Measurements from ENCODE around the gene SEZ6L2. TPM values are rescaled to one million over a fixed set of nuclear protein-coding genes. Genes with fewer than 3 reads are reported as not detected.

Gene SEZ6L2
- total RNA-seq, 1 donor from 2014 or later = 0.21 TPM

- H3K4me1 ChIP-seq = peaks cover 4 to 25% of the 10 kb centered on the region in 2 donors
- no peaks in the 10 kb centered on the region for H3K9me3 ChIP-seq
- H3K36me3 ChIP-seq = peaks cover 12 to 25% of the 10 kb centered on the region in 2 donors
- peak within 1 kb of the TSS; percentile 72 to 99 for H3K4me3 ChIP-seq
- H3K27me3 ChIP-seq = no peaks in the 10 kb centered on the region
- peak within 1 kb of the TSS; percentile 85 to 93 for H3K27ac ChIP-seq
- peak; percentile 57 to 66 (median 59) for TF ChIP-seq CTCF (IDR thresholded peaks at IDR 0.05)
- intact Hi-C loops (cut with DNase I) = loop anchor here (1.0 to 5.0 kb wide), 7 partner anchors 37 to 158 kb away; partner anchors contain the start of genes ASPHD1, KCTD13, KIF22 and MVP
- peak; percentile 79 to 97 for DNase-seq (ENCODE audit: low spot score in 2 of 2)
Observed at GRCh38 chr16:29862884-29863668, 36.3 kb downstream of the SEZ6L2 start, which contains the start of gene CDIPT. Gene CDIPT (minus strand): TSS chr16:29863226. CDS start chr16:29862857, 369 bp downstream.

GRCh38 chr16:29862383-29862883 is 36.9 kb downstream of the SEZ6L2 start:
- H3K36me3 ChIP-seq = peaks cover 12 to 25% of the 10 kb centered on the region in 2 donors
- intact Hi-C loops (cut with DNase I) = loop anchor here (2.0 to 5.0 kb wide), 5 partner anchors 58 to 158 kb away; partner anchors contain the start of genes KCTD13, KIF22 and TAOK2
- peak in 1 of 3 experiments; percentile 11 for TF ChIP-seq CTCF (IDR thresholded peaks at IDR 0.05)
- DNase-seq (ENCODE audit: low spot score in 2 of 2) = no peak
- H3K4me3 ChIP-seq = peak overlapping the region; percentile 72 to 99
- no peaks in the 10 kb centered on the region for H3K9me3 ChIP-seq
- peak overlapping the region; percentile 85 to 93 for H3K27ac ChIP-seq
- peaks cover 4 to 25% of the 10 kb centered on the region in 2 donors for H3K4me1 ChIP-seq
- no peaks in the 10 kb centered on the region for H3K27me3 ChIP-seq

GRCh38 chr16:29860218-29860617 is 39.1 kb downstream of the SEZ6L2 start:
- no peak for DNase-seq (ENCODE audit: low spot score in 2 of 2)
- no peak overlapping the region for H3K27ac ChIP-seq
- H3K36me3 ChIP-seq = peaks cover 12 to 25% of the 10 kb centered on the region in 2 donors
- no peaks in the 10 kb centered on the region for H3K9me3 ChIP-seq
- no peaks in the 10 kb centered on the region for H3K27me3 ChIP-seq
- H3K4me1 ChIP-seq = peaks cover 4 to 25% of the 10 kb centered on the region in 2 donors
- intact Hi-C loops (cut with DNase I) = loop anchor here (5.0 kb wide), 1 partner anchor 112 kb away; the partner anchor contains the start of gene TAOK2
- no peak for TF ChIP-seq CTCF (IDR thresholded peaks at IDR 0.05)
- no peak overlapping the region for H3K4me3 ChIP-seq

- DNase-seq (ENCODE audit: low spot score in 2 of 2) = no peak
- Histone ChIP-seq H3K4me3 (no peak overlapping the region), H3K27me3 (no peaks in the 10 kb centered on the region), H3K36me3 (peaks cover 12 to 25% of the 10 kb centered on the region in 2 donors), H3K4me1 (peaks cover 4 to 25% of the 10 kb centered on the region in 2 donors), H3K27ac (peak overlapping the region; percentile 59), H3K9me3 (no peaks in the 10 kb centered on the region)
- intact Hi-C loops (cut with DNase I) = no loop called here
- TF ChIP-seq CTCF (IDR thresholded peaks at IDR 0.05) = no peak
Observed at GRCh38 chr16:29858974-29859373, 40.4 kb downstream of the SEZ6L2 start.

GRCh38 chr16:29858149-29858849 is 41.1 kb downstream of the SEZ6L2 start:
- intact Hi-C loops (cut with DNase I) = no loop called here
- Histone ChIP-seq H3K4me1 (peaks cover 4 to 25% of the 10 kb centered on the region in 2 donors), H3K9me3 (no peaks in the 10 kb centered on the region), H3K27ac (peak overlapping the region; percentile 59), H3K36me3 (peaks cover 12 to 25% of the 10 kb centered on the region in 2 donors), H3K27me3 (no peaks in the 10 kb centered on the region), H3K4me3 (no peak overlapping the region)
- DNase-seq (ENCODE audit: low spot score in 2 of 2) = peak in 1 of 2 donors; percentile 72
- TF ChIP-seq CTCF (IDR thresholded peaks at IDR 0.05) = no peak
